ENCODE results near the gene ARHGAP27. TPM values are rescaled to one million over a fixed set of nuclear protein-coding genes. Genes with fewer than 3 reads are reported as not detected.
A peak's percentile ranks its signal among the peaks of the same experiment; 100 is the strongest.

ARHGAP27 gene
- polyA plus RNA-seq, 3 donors = 47.2 to 315 (median 55.0) TPM

DNA sequence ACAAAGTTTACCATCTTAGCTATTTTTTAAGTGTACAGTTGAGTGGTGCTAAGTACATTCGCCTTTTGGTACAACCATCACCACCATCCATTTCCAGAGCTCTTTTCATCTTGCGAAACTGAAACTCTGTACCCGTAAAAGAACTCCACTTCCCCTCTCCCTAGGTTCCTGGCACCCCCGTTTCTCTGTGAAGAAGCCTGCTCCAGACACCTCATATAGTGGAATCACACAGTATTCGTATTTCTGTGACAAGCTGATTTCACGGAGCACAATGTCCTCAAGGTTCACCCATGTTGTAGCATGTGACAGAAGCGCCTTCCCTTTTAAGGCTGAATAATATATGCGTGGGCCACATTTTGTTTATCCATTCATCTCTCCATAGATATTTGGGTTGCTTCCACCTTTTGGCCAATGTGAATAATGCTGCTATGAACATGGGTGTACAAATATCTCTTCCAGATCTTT lies 61.7 kb downstream of the ARHGAP27 start:
- Histone ChIP-seq H4K20me1 (ENCODE audit: insufficient read depth, low read length) (no peaks in the 10 kb centered on the region), H3K4me2 (replicated peaks; ENCODE audit: extremely low read depth, low read length, poor library complexity, severe bottlenecking) (peak overlapping the region; percentile 68), H3K36me3 (replicated peaks in 1 of 2; ENCODE audit: control insufficient read depth in 1 of 2, insufficient read depth in 2 of 2, low read length in 2 of 2) (no peaks in the 10 kb centered on the region), H3K4me3 (replicated peaks in 1 of 3; ENCODE audit: low read depth in 2 of 3, low read length in 3 of 3) (peak overlapping the region in 1 of 3 experiments; percentile 57), H3K9me3 (replicated peaks in 1 of 2; ENCODE audit: control insufficient read depth in 1 of 2, insufficient read depth in 1 of 2, low read length in 2 of 2) (no peaks in the 10 kb centered on the region), H3K27ac (ENCODE audit: low read depth in 1 of 2, low read length in 2 of 2) (no peak overlapping the region), H3K4me1 (ENCODE audit: control insufficient read depth in 1 of 2, insufficient read depth in 2 of 2, low read length in 2 of 2) (peaks cover 28 to 39% of the 10 kb centered on the region in 2 donors), H2AFZ (ENCODE audit: insufficient read depth, low read depth, low read length, poor library complexity, severe bottlenecking) (no peak overlapping the region), H3K79me2 (ENCODE audit: insufficient read depth, low read length) (no peaks in the 10 kb centered on the region), H3K27me3 (ENCODE audit: control insufficient read depth in 2 of 2, insufficient read depth in 2 of 2, low read length in 2 of 2) (peaks cover 0 to 3% of the 10 kb centered on the region in 2 donors), H3K9ac (ENCODE audit: insufficient read depth, low read length, poor library complexity, severe bottlenecking) (no peak overlapping the region)
- Mint-ChIP-seq H3K27me3 (ENCODE audit: low read depth in 3 of 3) (peaks cover 11 to 19% (median 12%) of the 10 kb centered on the region in 3 donors), H3K27ac (peak overlapping the region in 1 of 7 donors; percentile 51), H3K9me3 (peaks cover 0 to 2% (median 0%) of the 10 kb centered on the region in 7 donors), H3K4me1 (peaks cover 32% of the 10 kb centered on the region), H3K4me3 (peak overlapping the region; percentile 69 to 78), H3K36me3 (peaks cover 0 to 4% of the 10 kb centered on the region in 2 donors)
- 13% methylated on average over 3 of the region's 8 CpGs for WGBS (ENCODE audit: insufficient coverage)
- intact Hi-C loops (cut with micrococcal nuclease) = loop anchor here in 1 of 2 donors (5.0 kb wide), 2 partner anchors 39 to 54 kb away; partner anchors contain the start of gene MAP3K14
- TF ChIP-seq, protein P1, sequence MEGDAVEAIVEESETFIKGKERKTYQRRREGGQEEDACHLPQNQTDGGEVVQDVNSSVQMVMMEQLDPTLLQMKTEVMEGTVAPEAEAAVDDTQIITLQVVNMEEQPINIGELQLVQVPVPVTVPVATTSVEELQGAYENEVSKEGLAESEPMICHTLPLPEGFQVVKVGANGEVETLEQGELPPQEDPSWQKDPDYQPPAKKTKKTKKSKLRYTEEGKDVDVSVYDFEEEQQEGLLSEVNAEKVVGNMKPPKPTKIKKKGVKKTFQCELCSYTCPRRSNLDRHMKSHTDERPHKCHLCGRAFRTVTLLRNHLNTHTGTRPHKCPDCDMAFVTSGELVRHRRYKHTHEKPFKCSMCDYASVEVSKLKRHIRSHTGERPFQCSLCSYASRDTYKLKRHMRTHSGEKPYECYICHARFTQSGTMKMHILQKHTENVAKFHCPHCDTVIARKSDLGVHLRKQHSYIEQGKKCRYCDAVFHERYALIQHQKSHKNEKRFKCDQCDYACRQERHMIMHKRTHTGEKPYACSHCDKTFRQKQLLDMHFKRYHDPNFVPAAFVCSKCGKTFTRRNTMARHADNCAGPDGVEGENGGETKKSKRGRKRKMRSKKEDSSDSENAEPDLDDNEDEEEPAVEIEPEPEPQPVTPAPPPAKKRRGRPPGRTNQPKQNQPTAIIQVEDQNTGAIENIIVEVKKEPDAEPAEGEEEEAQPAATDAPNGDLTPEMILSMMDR (IDR thresholded peaks at IDR 0.05) = no peak
- DNase-seq = peak in 1 of 3 donors; percentile 33

DNA sequence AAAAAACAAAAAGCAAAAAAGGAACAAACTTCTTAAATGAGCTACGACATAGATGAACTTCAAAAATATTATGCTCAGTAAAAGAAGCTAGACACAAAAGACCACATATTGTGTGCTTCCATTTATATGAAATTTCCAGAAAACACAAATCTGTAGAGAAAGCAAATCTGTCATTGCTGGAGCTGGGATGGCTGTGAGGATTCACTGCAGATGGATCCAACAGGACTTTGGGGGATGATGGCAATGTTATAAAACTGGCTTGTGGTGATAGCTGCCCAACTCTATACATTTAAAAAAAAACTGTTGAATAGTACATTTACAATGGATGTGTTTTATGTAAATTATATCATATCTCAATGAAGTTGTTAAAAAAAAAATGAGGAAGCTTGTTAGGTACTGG lies 63.2 kb downstream of the ARHGAP27 start:
- H4K20me1 ChIP-seq (ENCODE audit: insufficient read depth, low read length) = no peaks in the 10 kb centered on the region
- H3K9ac ChIP-seq (ENCODE audit: insufficient read depth, low read length, poor library complexity, severe bottlenecking) = no peak overlapping the region
- H3K9me3 ChIP-seq (replicated peaks in 1 of 2; ENCODE audit: control insufficient read depth in 1 of 2, insufficient read depth in 1 of 2, low read length in 2 of 2) = no peaks in the 10 kb centered on the region
- no peaks in the 10 kb centered on the region for H3K79me2 ChIP-seq (ENCODE audit: insufficient read depth, low read length)
- peaks cover 0 to 2% (median 0%) of the 10 kb centered on the region in 7 donors for H3K9me3 Mint-ChIP-seq
- H3K4me3 ChIP-seq (replicated peaks in 1 of 3; ENCODE audit: low read depth in 2 of 3, low read length in 3 of 3) = no peak overlapping the region
- no CpG with 5 or more reads among the region's 1 CpG for WGBS (ENCODE audit: insufficient coverage)
- H3K4me1 Mint-ChIP-seq = peaks cover 36% of the 10 kb centered on the region
- H3K27ac Mint-ChIP-seq = no peak overlapping the region
- no peak overlapping the region for H3K4me2 ChIP-seq (replicated peaks; ENCODE audit: extremely low read depth, low read length, poor library complexity, severe bottlenecking)
- H3K4me3 Mint-ChIP-seq = no peak overlapping the region
- intact Hi-C loops (cut with micrococcal nuclease) = no loop called here
- H3K27ac ChIP-seq (ENCODE audit: low read depth in 1 of 2, low read length in 2 of 2) = no peak overlapping the region
- DNase-seq = no peak
- H3K27me3 Mint-ChIP-seq (ENCODE audit: low read depth in 3 of 3) = peaks cover 12 to 24% (median 14%) of the 10 kb centered on the region in 3 donors
- no peaks in the 10 kb centered on the region for H3K36me3 ChIP-seq (replicated peaks in 1 of 2; ENCODE audit: control insufficient read depth in 1 of 2, insufficient read depth in 2 of 2, low read length in 2 of 2)
- H3K36me3 Mint-ChIP-seq = peaks cover 0 to 4% of the 10 kb centered on the region in 2 donors
- H2AFZ ChIP-seq (ENCODE audit: insufficient read depth, low read depth, low read length, poor library complexity, severe bottlenecking) = no peak overlapping the region
- TF ChIP-seq, protein P1 (IDR thresholded peaks at IDR 0.05) = no peak
- H3K4me1 ChIP-seq (ENCODE audit: control insufficient read depth in 1 of 2, insufficient read depth in 2 of 2, low read length in 2 of 2) = peaks cover 28 to 38% of the 10 kb centered on the region in 2 donors
- H3K27me3 ChIP-seq (ENCODE audit: control insufficient read depth in 2 of 2, insufficient read depth in 2 of 2, low read length in 2 of 2) = peaks cover 0 to 3% of the 10 kb centered on the region in 2 donors
